Measurements from ENCODE around the gene NINJ1.

The NINJ1 gene

DNA sequence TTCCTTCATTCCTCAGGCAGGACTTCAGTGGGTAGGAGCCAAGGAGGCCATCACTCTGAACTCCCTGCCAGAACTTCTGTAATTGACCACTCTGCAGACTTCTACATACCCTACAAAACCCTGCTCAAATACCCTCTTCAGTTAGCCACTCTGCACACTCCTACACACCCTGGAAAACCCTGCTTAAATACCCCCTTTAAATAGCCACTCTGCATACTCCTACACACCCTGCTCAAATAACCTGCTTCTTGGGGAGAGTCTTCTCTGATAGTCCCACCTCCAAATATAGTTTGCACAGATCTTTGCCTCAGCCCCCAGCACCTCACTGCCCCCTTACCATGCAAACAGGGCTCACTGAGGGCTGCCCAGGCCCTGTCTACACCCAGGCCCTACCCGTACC lies 56.7 kb downstream of the NINJ1 start:
- TF ChIP-seq, protein P1, sequence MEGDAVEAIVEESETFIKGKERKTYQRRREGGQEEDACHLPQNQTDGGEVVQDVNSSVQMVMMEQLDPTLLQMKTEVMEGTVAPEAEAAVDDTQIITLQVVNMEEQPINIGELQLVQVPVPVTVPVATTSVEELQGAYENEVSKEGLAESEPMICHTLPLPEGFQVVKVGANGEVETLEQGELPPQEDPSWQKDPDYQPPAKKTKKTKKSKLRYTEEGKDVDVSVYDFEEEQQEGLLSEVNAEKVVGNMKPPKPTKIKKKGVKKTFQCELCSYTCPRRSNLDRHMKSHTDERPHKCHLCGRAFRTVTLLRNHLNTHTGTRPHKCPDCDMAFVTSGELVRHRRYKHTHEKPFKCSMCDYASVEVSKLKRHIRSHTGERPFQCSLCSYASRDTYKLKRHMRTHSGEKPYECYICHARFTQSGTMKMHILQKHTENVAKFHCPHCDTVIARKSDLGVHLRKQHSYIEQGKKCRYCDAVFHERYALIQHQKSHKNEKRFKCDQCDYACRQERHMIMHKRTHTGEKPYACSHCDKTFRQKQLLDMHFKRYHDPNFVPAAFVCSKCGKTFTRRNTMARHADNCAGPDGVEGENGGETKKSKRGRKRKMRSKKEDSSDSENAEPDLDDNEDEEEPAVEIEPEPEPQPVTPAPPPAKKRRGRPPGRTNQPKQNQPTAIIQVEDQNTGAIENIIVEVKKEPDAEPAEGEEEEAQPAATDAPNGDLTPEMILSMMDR (IDR thresholded peaks at IDR 0.05; ENCODE audit: borderline replicate concordance, insufficient read depth, low read depth, low read length) = no peak
- H3K4me3 ChIP-seq (ENCODE audit: low read depth, low read length) = no peak overlapping the region

DNA sequence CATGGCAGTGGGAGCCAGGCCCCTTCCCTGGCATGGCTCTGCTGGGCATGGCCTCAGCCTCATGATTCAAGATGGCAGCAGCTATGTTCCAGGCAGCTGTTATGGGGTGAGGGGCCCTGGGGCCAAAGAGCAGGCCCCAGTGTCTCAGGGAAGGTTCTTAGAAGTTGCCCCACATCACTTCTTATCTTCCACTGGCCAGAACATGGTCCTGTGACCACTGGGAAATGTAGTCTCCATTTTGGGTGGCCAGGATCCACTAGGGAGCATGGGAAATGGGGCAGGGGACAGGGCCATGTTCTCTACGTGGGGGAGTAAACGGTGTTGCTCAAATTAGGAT lies 57.3 kb downstream of the NINJ1 start:
- TF ChIP-seq, protein P1 (IDR thresholded peaks at IDR 0.05; ENCODE audit: borderline replicate concordance, insufficient read depth, low read depth, low read length) = no peak
- no peak overlapping the region for H3K4me3 ChIP-seq (ENCODE audit: low read depth, low read length)

DNA sequence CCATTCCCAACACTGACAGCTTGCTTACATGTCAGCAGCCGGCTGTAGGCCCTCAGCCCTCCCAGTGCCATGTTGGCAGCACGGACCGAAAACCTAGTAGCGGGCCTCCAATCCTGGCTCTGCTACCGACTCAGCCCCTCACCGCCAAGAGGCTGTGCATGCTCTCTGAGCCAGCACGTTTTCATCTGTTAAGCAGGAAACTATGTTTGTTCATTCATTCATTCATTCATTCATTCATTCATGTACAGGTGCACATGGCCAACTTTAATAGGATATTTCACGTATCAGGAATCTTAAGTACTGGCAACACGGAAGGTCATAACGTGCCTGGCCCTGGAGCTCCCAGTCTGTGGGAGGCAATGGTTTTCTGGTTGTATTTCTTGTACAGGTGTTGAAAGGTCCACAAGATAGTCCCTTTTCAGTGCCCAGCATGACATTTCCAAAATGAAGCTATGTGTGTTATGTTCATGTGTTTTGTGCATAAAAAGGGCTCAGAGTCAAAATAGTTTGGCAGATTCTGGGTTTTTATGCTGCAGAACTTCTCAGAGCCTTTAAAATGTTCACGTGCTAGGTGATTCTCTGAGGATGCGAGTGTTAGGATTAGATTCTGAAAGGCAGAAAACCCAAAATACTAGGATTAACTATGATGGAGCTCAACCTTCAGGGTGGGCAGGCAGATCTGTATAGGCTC lies 57.8 kb downstream of the NINJ1 start:
- TF ChIP-seq, protein P1 (IDR thresholded peaks at IDR 0.05; ENCODE audit: borderline replicate concordance, insufficient read depth, low read depth, low read length) = no peak
- H3K4me3 ChIP-seq (ENCODE audit: low read depth, low read length) = no peak overlapping the region

DNA sequence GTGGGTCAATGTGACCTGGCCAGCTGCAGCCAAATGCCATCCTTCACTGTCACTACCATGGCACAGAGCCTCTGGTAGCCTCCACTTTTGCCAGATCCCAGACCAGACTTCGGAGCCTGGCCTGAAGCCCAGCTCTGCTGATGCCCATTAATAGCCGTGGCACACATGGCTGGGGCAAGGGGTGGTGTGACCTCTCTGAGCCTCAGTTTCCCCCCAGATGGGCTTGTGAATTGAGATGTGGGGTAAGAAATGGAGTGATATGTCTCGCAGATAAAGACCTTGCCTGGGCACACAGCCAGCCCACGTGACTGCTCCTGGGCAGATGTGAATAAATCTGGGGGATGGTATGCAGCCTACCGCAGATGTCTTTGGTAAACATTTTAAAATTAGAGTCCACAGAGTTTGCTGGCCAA lies 61.7 kb downstream of the NINJ1 start:
- TF ChIP-seq, protein P1 (IDR thresholded peaks at IDR 0.05; ENCODE audit: borderline replicate concordance, insufficient read depth, low read depth, low read length) = no peak
- H3K4me3 ChIP-seq (ENCODE audit: low read depth, low read length) = no peak overlapping the region
